ENCODE measurements around the gene GNG13.

GRCh38 chr16:759110-759910 lies 41.2 kb downstream of the GNG13 start:
- TF ChIP-seq, protein P1, sequence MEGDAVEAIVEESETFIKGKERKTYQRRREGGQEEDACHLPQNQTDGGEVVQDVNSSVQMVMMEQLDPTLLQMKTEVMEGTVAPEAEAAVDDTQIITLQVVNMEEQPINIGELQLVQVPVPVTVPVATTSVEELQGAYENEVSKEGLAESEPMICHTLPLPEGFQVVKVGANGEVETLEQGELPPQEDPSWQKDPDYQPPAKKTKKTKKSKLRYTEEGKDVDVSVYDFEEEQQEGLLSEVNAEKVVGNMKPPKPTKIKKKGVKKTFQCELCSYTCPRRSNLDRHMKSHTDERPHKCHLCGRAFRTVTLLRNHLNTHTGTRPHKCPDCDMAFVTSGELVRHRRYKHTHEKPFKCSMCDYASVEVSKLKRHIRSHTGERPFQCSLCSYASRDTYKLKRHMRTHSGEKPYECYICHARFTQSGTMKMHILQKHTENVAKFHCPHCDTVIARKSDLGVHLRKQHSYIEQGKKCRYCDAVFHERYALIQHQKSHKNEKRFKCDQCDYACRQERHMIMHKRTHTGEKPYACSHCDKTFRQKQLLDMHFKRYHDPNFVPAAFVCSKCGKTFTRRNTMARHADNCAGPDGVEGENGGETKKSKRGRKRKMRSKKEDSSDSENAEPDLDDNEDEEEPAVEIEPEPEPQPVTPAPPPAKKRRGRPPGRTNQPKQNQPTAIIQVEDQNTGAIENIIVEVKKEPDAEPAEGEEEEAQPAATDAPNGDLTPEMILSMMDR (IDR thresholded peaks at IDR 0.05): no peak
- TF ChIP-seq POLR2AphosphoS5 (IDR thresholded peaks at IDR 0.05; ENCODE audit: low read depth, low read length): no peak

Data from Panc1 (cell line).